Vagina (tissue), 2 donors: ENCODE results near the gene CXCL11. TPM values are rescaled to one million over a fixed set of nuclear protein-coding genes. Genes with fewer than 3 reads are reported as not detected.

Source experiments
- DNase-seq, 2 donors: peaks; one replicate each; pipeline ENCODE4 v3.0.0-alpha.2; 2017; ENCODE audit errors: extremely low spot score in 2 of 2
- H3K27ac ChIP-seq: fragments of 200-600 bp; sonication (generic); one replicate; pipeline ENCODE4 v1.5.1; 2019
- H3K27me3 ChIP-seq: fragments of 200-600 bp; sonication (generic); one replicate; pipeline ENCODE4 v1.5.1; 2019
- H3K36me3 ChIP-seq, 2 donors: fragments of 200-600 bp; sonication (generic); one replicate each; pipeline ENCODE4 v1.5.1; 2017 to 2019
- H3K4me1 ChIP-seq: fragments of 200-600 bp; sonication (generic); one replicate; pipeline ENCODE4 v1.5.1; 2019
- H3K4me3 ChIP-seq, 2 donors: fragments of 200-600 bp; sonication (generic); 1 replicate in 1 of 2; 2 replicates in 1 of 2; pipeline ENCODE4 v1.5.1; 2016 to 2019
- H3K9me3 ChIP-seq: fragments of 200-600 bp; sonication (generic); one replicate; pipeline ENCODE4 v1.5.1; 2019
- POLR2A ChIP-seq, 2 donors: fragments of 450-650 bp; IDR thresholded peaks; one replicate each; pipeline ENCODE4 v1.6.1; 2017; ENCODE audit warnings: antibody characterized with exemption in 2 of 2, mild to moderate bottlenecking in 2 of 2, moderate library complexity in 2 of 2
- POLR2AphosphoS5 ChIP-seq, 2 donors: sonication (generic); formaldehyde crosslinking; IDR thresholded peaks; one replicate each; pipeline ENCODE4 v1.9.0; 2017; ENCODE audit warnings: antibody characterized with exemption in 2 of 2, mild to moderate bottlenecking in 2 of 2, low read depth in 1 of 2; ENCODE audit not compliant: insufficient read depth in 1 of 2
- intact Hi-C: fragments of 100-400 bp; cut with DNase I; formaldehyde crosslinking; loops from one replicate; pipeline ENCODE4 v1.15.1; 2023
- total RNA-seq: library from RNA; depleted of rRNA; stranded (reverse); fragments of >200 nt; gene quantifications from one replicate; pipeline ENCODE4 v1.2.3, GENCODE V29; 2016
- TF ChIP-seq, protein P1 (sequence below), 3 experiments: fragments of 450-650 bp in 2 of 3; fragments of 200-600 bp in 1 of 3; sonication (generic) in 1 of 3; IDR thresholded peaks; one replicate each; pipeline ENCODE4 v1.5.1; 2017 to 2019; ENCODE audit warnings: antibody characterized with exemption in 3 of 3, mild to moderate bottlenecking in 2 of 3, moderate library complexity in 2 of 3

The CXCL11 gene
- not detected for total RNA-seq

DNA sequence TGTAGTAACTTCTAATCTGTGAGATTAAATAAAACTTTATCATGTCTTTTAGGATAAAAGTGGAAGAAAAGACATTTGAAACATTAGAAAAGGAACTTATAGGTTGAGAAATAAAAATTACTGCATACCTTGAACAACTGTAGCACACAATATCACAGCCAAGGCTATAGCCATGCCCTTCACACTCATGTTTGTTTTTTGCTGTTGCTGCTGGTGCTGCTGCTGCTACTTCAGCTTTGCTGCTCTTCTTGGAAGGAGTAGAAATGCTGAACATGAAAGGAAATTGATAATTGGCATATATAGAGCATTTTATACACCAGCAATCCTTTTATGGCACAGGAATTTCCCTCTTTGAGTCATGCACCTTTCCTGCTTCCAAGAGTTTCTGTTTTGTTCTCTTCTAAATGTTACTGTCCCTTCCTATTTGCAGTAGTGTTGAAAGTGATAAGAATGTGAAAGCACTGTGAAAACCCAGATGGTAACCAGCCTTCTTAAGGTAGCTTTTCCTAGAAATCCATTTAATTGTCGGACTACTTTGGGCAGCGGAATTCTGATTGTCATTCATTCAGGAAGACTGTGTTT is at the start of gene CXCL11:
TSS of gene CXCL11 (minus strand) at position 272 of the 582 bp plus-strand sequence. CDS start at position 189, 83 bp downstream.
- Histone ChIP-seq H3K27me3 (no peaks in the 10 kb centered on the region), H3K9me3 (no peaks in the 10 kb centered on the region), H3K36me3 (no peaks in the 10 kb centered on the region), H3K4me3 (no peak within 1 kb of the TSS), H3K4me1 (no peaks in the 10 kb centered on the region), H3K27ac (no peak within 1 kb of the TSS)
- TF ChIP-seq POLR2AphosphoS5 (IDR thresholded peaks at IDR 0.05; ENCODE audit: insufficient read depth in 1 of 2, low read depth in 1 of 2): no peak
- TF ChIP-seq, protein P1, sequence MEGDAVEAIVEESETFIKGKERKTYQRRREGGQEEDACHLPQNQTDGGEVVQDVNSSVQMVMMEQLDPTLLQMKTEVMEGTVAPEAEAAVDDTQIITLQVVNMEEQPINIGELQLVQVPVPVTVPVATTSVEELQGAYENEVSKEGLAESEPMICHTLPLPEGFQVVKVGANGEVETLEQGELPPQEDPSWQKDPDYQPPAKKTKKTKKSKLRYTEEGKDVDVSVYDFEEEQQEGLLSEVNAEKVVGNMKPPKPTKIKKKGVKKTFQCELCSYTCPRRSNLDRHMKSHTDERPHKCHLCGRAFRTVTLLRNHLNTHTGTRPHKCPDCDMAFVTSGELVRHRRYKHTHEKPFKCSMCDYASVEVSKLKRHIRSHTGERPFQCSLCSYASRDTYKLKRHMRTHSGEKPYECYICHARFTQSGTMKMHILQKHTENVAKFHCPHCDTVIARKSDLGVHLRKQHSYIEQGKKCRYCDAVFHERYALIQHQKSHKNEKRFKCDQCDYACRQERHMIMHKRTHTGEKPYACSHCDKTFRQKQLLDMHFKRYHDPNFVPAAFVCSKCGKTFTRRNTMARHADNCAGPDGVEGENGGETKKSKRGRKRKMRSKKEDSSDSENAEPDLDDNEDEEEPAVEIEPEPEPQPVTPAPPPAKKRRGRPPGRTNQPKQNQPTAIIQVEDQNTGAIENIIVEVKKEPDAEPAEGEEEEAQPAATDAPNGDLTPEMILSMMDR (IDR thresholded peaks at IDR 0.05): no peak
- TF ChIP-seq POLR2A (IDR thresholded peaks at IDR 0.05): no peak
- intact Hi-C loops: no loop called here
- DNase-seq: no peak

DNA sequence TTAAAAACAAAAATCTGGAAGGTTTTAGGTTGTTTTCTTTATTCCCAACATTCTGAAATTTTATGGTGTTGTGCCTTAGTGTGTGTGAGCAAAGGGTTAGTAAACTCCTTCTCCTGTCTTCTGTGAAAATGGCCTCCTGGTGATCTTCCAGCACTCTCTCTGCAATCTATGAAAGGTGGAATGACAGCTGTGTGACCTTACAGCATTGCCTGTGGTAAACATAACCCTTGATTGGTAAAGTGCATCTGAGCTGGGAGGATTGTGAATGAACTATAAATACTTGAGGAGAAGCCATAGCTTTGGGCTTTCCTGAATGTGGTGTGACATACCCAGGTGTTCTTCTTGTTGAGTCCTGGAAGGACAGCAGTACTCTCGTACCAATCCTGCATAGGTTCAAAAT is 48.7 kb upstream of the CXCL11 start:
- Histone ChIP-seq H3K36me3 (no peaks in the 10 kb centered on the region), H3K4me1 (no peaks in the 10 kb centered on the region), H3K4me3 (no peak overlapping the region), H3K27ac (no peak overlapping the region), H3K27me3 (no peaks in the 10 kb centered on the region), H3K9me3 (no peaks in the 10 kb centered on the region)
- no peak for DNase-seq
- intact Hi-C loops: no loop called here
- no peak for TF ChIP-seq POLR2AphosphoS5 (IDR thresholded peaks at IDR 0.05; ENCODE audit: insufficient read depth in 1 of 2, low read depth in 1 of 2)

DNA sequence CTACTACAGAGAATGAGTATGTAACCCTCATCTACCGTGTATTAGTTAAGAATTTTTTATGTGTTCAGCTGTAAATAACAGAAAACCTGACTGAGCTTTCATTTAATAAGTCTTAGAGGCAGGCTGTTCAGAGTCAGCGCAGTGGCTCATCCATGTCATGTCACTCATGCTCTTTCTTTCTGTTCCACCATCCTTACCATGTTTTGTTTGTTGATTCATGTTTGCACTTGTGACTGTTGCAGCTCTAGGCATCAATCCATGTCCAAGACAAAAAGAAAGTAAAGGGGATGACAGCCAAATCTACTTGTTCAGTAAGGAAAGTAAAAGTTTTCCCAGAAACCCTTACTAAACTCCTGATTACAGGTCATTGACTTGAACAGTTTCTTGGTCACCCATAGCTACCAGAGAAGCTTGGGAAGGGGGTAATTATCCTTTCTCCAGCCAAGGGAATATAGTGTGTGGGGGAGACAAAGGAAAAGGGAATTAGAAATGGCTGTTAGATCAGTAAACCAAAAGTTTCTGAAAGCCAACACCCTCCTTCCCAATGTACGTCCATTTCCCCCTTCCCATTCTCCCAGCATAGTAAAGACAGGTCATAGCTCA is 47.6 kb upstream of the CXCL11 start:
- intact Hi-C loops: no loop called here
- H3K4me3 ChIP-seq: no peak overlapping the region
- no peaks in the 10 kb centered on the region for H3K27me3 ChIP-seq
- no peaks in the 10 kb centered on the region for H3K9me3 ChIP-seq
- no peaks in the 10 kb centered on the region for H3K4me1 ChIP-seq
- TF ChIP-seq, protein P1 (IDR thresholded peaks at IDR 0.05): no peak
- no peak for TF ChIP-seq POLR2AphosphoS5 (IDR thresholded peaks at IDR 0.05; ENCODE audit: insufficient read depth in 1 of 2, low read depth in 1 of 2)
- TF ChIP-seq POLR2A (IDR thresholded peaks at IDR 0.05): no peak
- no peak for DNase-seq
- no peak overlapping the region for H3K27ac ChIP-seq
- no peaks in the 10 kb centered on the region for H3K36me3 ChIP-seq

DNA sequence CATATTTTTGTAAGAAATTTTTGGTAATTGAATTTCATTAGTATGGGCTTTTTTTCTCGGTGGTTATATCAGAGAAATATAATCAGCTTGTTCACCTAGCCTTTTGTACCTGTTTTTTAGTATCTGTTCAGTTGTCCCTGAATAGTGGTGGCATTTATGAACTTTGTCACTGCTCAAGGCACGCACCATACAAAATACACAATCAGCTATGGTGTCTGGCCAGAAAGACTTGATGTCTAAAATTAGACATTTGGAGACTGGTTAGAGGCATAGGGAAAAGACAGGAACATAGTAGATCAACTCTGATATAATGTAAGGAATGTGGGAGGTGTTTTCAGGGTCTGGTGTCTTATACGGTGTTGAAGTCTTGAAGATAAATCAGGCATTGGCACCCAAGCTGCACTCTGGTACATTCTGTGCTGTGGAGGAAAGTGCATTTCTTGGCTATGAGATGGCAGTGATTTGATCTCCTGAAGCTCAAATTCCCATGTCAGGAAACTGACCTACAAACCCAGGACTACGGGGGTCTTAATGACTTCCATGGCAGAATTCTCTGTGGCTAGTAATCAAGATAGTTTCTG is 42.3 kb upstream of the CXCL11 start:
- no peak for DNase-seq
- Histone ChIP-seq H3K9me3 (no peaks in the 10 kb centered on the region), H3K27me3 (no peaks in the 10 kb centered on the region), H3K4me3 (no peak overlapping the region), H3K36me3 (no peaks in the 10 kb centered on the region), H3K27ac (no peak overlapping the region), H3K4me1 (no peaks in the 10 kb centered on the region)
- intact Hi-C loops: no loop called here
- TF ChIP-seq POLR2AphosphoS5 (IDR thresholded peaks at IDR 0.05; ENCODE audit: insufficient read depth in 1 of 2, low read depth in 1 of 2) (no peak), POLR2A (IDR thresholded peaks at IDR 0.05) (no peak)
- TF ChIP-seq, protein P1 (IDR thresholded peaks at IDR 0.05): no peak

DNA sequence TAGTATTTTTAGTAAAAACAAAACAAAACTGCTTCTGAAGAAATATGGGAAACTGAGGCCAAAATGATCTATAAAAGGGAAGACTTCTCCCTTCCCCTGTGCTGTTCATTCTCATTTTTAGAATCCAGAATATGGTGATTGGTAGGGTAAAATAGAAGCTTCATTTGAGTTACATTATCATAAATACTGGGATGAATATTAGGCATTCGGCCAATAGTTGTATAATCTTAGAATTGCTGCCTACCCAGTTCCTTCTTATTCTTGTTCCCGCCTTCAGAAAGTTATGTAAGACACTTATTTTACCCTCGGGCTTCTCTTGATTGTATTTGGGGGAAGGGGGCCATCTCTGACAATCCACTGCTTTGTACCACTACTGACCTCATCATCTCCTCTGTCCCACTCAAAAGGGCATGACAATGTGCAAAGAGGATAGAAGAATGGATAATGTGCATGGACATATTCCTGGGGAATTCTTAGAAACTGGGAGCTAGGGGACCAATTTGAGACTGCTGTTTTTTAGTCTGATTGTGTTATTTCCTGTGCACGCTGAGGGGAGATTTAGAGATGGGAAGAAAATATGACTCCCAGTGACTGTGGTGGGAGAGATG is 39.2 kb upstream of the CXCL11 start:
- no peak overlapping the region for H3K4me3 ChIP-seq
- H3K9me3 ChIP-seq: no peaks in the 10 kb centered on the region
- no peak for TF ChIP-seq POLR2A (IDR thresholded peaks at IDR 0.05)
- TF ChIP-seq POLR2AphosphoS5 (IDR thresholded peaks at IDR 0.05; ENCODE audit: insufficient read depth in 1 of 2, low read depth in 1 of 2): no peak
- TF ChIP-seq, protein P1 (IDR thresholded peaks at IDR 0.05): no peak
- DNase-seq: no peak
- no peaks in the 10 kb centered on the region for H3K27me3 ChIP-seq
- H3K36me3 ChIP-seq: no peaks in the 10 kb centered on the region
- H3K27ac ChIP-seq: no peak overlapping the region
- intact Hi-C loops: no loop called here
- no peaks in the 10 kb centered on the region for H3K4me1 ChIP-seq
